Upper lobe of right lung (tissue), 1 donor: Measurements from ENCODE around the gene STX7. TPM values are rescaled to one million over a fixed set of nuclear protein-coding genes. Genes with fewer than 3 reads are reported as not detected.

Experiments used
- ATAC-seq: fragments of 200-7000 bp; cut with Tn5 transposase; one replicate; pipeline ENCODE4 v1.9.1; 2020; ENCODE audit warnings: mild to moderate bottlenecking, moderate library complexity
- DNase-seq: peaks from one replicate; pipeline ENCODE4 v3.0.0-alpha.2; 2020
- H3K27ac ChIP-seq: fragments of 200-600 bp; one replicate; pipeline ENCODE4 v1.8.0; 2022
- H3K27me3 ChIP-seq: fragments of 200-600 bp; one replicate; pipeline ENCODE4 v1.8.0; 2022; ENCODE audit warnings: mild to moderate bottlenecking
- H3K36me3 ChIP-seq: fragments of 200-600 bp; one replicate; pipeline ENCODE4 v1.8.0; 2022
- H3K4me1 ChIP-seq: fragments of 200-600 bp; one replicate; pipeline ENCODE4 v1.8.0; 2022
- H3K4me3 ChIP-seq: fragments of 200-600 bp; one replicate; pipeline ENCODE4 v1.8.0; 2022; ENCODE audit warnings: mild to moderate bottlenecking
- H3K9me3 ChIP-seq: fragments of 200-600 bp; one replicate; pipeline ENCODE4 v1.8.0; 2022
- CTCF ChIP-seq: fragments of 200-600 bp; IDR thresholded peaks from one replicate; pipeline ENCODE4 v1.8.0; 2022; ENCODE audit warnings: antibody characterized with exemption
- intact Hi-C: fragments of 100-400 bp; cut with DNase I; formaldehyde crosslinking; loops from one replicate; pipeline ENCODE4 v1.11.0; 2022
- total RNA-seq: library from RNA; stranded (reverse); fragmentation: NEBNext Ultra II Directional; extraction: Animal tissue kit (Norgen Biotek cat#: 25700); gene quantifications from one replicate; pipeline ENCODE4 v1.2.1, GENCODE V29; 2021
- donor health status: DM: no; HTN: yes; CAD: no; lungs with severe emphysema.

The STX7 gene
- total RNA-seq, 1 donor from 2014 or later = 89.1 TPM

GRCh38 chr6:132465530-132466485 lies 47.1 kb downstream of the STX7 start:
- Histone ChIP-seq H3K27me3 (no peaks in the 10 kb centered on the region), H3K36me3 (peaks cover 92% of the 10 kb centered on the region)
- intact Hi-C loops = no loop called here

GRCh38 chr6:132464538-132465256 lies 48.2 kb downstream of the STX7 start:
- Histone ChIP-seq H3K36me3 (peaks cover 92% of the 10 kb centered on the region), H3K27me3 (no peaks in the 10 kb centered on the region), H3K27ac (no peak overlapping the region), H3K9me3 (no peaks in the 10 kb centered on the region), H3K4me3 (no peak overlapping the region), H3K4me1 (no peaks in the 10 kb centered on the region)
- DNase-seq = no peak
- intact Hi-C loops = no loop called here
- ATAC-seq = no peak
- no peak for TF ChIP-seq CTCF

More at GRCh38 chr6:132465530-132466485, 47.1 kb downstream of the STX7 start:
- ATAC-seq = no peak
- H3K9me3 ChIP-seq = no peaks in the 10 kb centered on the region
- H3K4me3 ChIP-seq = no peak overlapping the region
- no peak overlapping the region for H3K27ac ChIP-seq
- no peak for TF ChIP-seq CTCF
- no peaks in the 10 kb centered on the region for H3K4me1 ChIP-seq
- DNase-seq = no peak

- DNase-seq (no peak), ATAC-seq (no peak)
- intact Hi-C loops = no loop called here
- Histone ChIP-seq H3K27me3 (no peaks in the 10 kb centered on the region), H3K27ac (no peak overlapping the region), H3K4me1 (no peaks in the 10 kb centered on the region), H3K9me3 (no peaks in the 10 kb centered on the region), H3K4me3 (no peak overlapping the region), H3K36me3 (peaks cover 90% of the 10 kb centered on the region)
- no peak for TF ChIP-seq CTCF
These were observed 51.0 kb downstream of the STX7 start for GRCh38 chr6:132461958-132462357.

- Histone ChIP-seq H3K9me3 (no peaks in the 10 kb centered on the region), H3K4me3 (no peak overlapping the region), H3K4me1 (no peaks in the 10 kb centered on the region), H3K27ac (no peak overlapping the region), H3K36me3 (peaks cover 91% of the 10 kb centered on the region), H3K27me3 (no peaks in the 10 kb centered on the region)
- DNase-seq = no peak
- no peak for ATAC-seq
- TF ChIP-seq CTCF = no peak
- intact Hi-C loops = no loop called here
These were observed 53.3 kb downstream of the STX7 start for GRCh38 chr6:132459605-132459952.

- TF ChIP-seq CTCF = no peak
- ATAC-seq = no peak
- no peaks in the 10 kb centered on the region for H3K4me1 ChIP-seq
- no peaks in the 10 kb centered on the region for H3K27me3 ChIP-seq
- DNase-seq = no peak
- no peak overlapping the region for H3K27ac ChIP-seq
- intact Hi-C loops = no loop called here
- no peak overlapping the region for H3K4me3 ChIP-seq
- no peaks in the 10 kb centered on the region for H3K9me3 ChIP-seq
- peaks cover 91% of the 10 kb centered on the region for H3K36me3 ChIP-seq
These were observed 53.9 kb downstream of the STX7 start for GRCh38 chr6:132458887-132459604.
